ENCODE data around the gene B3GNT7.

B3GNT7 gene

DNA sequence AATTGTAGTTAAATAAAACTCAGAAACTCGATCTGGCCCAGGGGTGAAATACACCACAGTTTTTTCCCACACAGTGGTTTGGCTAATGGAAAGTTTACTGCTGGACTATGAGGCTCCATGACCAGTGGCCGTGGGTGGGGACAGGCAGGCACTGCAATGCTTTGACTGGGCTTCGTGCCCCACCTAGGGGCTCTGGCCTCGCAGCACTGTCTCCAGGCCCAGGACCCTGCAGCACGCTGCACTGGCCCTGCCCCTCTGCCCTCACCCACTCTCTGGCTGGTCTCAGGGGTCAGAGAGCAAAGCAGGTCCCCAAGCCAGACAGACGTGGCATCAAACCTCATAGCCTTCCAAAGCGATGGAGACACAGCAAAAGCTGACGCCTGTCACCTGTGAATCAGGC is 13.4 kb upstream of the B3GNT7 start:
- no peak for DNase-seq (ENCODE audit: extremely low spot score, insufficient read length, low read depth)
- no peak for FAIRE-seq

DNA sequence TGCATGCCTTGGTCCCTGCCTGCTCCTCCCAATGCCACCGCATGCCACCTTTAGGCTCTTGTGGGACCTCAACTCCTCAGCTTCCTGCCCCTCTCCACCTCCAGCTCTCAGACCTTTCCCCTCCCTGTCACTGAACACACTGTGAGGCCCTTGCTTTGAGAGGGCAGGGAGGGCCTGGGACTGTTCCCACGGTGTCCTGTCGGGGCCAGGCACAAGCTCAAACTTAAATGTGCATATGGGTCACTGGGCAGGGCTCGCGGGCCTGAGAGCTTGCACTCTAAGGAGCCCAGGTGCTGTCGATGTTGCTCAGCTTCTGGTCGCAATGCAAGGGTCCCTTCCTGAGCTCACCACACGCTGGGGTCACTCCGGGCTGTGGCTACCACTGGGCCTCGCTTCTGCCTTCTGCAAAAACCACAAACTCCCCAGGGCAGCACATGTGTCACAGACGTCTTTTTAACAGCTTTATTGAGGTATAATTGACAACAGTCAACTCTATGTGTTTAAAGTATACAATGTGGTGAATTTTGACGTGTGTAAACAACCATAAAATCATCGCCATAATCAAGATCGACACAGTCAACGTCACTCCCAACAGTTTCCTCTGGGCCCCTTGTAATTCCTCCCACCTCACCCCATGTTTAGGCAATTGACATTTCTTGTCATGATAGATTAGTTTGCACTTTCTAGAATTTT is 11.9 kb upstream of the B3GNT7 start:
- DNase-seq (ENCODE audit: extremely low spot score, insufficient read length, low read depth) (no peak), FAIRE-seq (no peak)

- DNase-seq (ENCODE audit: extremely low spot score, insufficient read length, low read depth) (no peak), FAIRE-seq (no peak)
Measured at GRCh38 chr2:231384109-231384435, 11.4 kb upstream of the B3GNT7 start.

DNA sequence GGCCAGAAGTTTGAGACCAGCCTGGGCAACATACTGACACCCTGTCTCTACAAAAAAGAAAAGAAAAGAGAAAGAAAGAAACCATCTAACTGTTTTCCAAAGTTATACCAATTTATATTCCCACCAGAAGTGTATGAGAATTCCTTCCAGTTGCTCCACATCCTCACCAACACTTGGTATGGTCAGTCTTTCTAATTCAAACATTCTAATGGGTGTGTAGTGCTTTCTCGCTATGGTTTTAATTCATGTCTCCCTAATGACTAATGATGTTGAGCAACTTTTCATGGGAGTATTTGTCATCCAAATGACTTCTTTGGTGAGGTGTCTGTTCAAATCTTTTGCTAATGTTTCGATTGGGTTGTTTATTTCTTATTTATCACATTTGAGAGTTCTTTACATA is 10.5 kb upstream of the B3GNT7 start:
- DNase-seq (ENCODE audit: extremely low spot score, insufficient read length, low read depth), result no peak
- FAIRE-seq, result no peak

- DNase-seq (ENCODE audit: extremely low spot score, insufficient read length, low read depth) (no peak), FAIRE-seq (no peak)
Measured at GRCh38 chr2:231385429-231385828, 10.1 kb upstream of the B3GNT7 start.

GRCh38 chr2:231386446-231386845 is 9.1 kb upstream of the B3GNT7 start:
- FAIRE-seq (peak; percentile 60), DNase-seq (ENCODE audit: extremely low spot score, insufficient read length, low read depth) (no peak)

DNA sequence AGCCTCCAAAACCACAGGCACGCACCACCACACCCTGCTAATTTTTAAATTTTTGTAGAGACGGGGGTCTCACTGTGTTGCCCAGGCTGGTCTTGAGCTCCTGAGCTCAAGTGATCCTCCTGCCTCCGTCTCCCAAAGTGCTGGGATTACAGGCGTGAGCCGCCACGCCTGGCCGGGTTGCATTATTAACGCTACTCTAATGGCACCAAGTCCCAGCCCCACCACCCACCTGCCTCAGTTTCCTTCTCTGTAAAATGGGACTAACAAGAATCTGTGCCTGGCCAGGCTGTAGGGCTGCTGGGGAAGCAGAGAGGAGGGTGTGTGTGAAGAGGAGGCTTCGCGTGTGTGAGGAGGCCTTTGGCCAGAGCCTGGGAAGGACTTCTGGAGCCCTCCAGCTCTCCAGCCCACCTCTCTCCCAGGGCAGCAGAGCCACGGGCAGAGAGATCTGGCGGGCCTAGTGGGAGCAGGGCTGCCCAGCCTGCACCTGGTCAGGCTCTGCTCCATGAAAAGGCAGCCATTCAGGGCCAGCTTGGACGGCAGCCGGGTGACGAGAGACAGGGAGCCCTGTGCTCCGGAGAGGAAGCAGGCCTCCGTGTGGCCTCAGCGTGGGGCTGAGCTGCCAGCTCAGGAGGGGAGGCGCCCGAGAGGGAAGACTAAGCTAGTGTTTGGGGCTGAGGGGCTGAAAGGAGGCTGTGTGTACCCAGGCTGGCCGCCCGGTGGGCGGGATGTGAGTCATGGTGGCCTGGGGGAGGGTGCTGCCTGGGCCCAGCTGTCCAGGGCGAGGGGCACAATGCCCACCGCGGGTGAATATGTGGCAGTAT is 7.4 kb upstream of the B3GNT7 start:
- FAIRE-seq, result no peak
- no peak for DNase-seq (ENCODE audit: extremely low spot score, insufficient read length, low read depth)

DNA sequence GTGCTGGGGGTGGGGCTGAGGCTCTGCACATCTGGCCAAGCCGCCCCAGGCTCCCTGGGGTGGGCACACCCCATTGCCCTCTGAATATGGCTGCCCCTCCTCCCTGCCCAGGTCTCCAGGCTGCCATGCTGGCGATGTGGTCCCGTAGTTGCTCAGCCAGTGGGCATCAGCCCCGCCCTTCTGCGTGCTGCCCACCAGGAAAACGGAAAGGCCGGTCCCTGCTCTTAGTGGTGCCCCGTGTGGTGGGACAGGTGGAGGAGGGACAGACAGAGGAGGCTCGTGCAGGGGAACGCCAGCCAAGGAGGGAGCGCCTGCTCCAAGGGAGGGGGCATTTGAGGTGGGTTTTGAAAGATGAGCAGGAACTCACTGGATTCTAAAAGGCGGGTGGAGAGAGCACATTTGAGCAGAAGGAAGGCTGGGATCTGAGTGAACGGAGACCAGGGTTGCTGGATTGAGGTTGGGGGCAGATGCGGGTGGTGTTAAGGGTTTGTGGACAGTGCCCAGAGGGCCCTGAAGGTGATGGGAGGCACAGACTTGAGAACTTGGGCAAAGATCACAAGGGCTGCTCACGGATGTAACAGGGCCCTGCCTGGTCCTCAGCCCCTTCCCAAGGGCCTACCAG is 6.7 kb upstream of the B3GNT7 start:
- FAIRE-seq (no peak), DNase-seq (ENCODE audit: extremely low spot score, insufficient read length, low read depth) (no peak)

DNA sequence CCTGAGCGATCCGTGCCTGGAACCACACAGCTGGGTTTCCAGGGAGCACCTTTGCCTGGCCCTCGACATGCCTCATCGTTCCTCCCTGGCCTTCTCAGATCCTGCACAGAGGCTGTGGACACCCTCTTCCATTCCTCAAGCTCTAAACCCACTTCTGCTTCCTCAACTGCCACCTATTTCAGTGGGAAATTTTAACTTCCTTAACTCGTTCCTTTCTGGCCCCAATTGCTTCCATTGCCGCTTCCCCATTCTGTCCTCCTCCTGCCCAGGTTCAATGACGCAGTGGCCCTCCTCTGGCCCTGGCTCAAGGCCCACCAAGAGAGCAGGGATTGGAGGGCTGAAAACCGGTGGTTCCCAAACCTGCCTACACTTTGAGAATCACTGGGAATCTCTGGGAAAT is 4.8 kb upstream of the B3GNT7 start:
- FAIRE-seq, result no peak
- DNase-seq (ENCODE audit: extremely low spot score, insufficient read length, low read depth), result no peak

DNA sequence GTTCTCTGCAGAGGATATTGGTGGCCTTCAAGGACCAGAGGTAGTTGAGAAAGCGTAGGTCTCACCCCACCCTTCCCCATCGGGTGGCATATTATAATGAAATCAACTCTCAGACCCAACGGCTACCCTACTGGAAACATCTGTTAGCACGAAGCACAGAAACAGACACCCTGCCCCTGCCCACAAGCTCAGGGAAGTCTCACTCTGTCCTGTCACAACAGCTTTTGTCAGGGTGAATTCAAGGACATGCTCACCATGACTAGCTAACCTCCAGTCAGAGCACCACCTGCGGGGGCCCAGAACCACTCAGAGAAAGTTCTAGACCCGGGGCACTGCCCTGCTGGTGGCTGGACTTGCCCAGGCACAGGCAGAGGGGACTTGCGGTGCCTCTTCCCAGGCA is 3.5 kb upstream of the B3GNT7 start:
- peak; percentile 92 for FAIRE-seq

DNA sequence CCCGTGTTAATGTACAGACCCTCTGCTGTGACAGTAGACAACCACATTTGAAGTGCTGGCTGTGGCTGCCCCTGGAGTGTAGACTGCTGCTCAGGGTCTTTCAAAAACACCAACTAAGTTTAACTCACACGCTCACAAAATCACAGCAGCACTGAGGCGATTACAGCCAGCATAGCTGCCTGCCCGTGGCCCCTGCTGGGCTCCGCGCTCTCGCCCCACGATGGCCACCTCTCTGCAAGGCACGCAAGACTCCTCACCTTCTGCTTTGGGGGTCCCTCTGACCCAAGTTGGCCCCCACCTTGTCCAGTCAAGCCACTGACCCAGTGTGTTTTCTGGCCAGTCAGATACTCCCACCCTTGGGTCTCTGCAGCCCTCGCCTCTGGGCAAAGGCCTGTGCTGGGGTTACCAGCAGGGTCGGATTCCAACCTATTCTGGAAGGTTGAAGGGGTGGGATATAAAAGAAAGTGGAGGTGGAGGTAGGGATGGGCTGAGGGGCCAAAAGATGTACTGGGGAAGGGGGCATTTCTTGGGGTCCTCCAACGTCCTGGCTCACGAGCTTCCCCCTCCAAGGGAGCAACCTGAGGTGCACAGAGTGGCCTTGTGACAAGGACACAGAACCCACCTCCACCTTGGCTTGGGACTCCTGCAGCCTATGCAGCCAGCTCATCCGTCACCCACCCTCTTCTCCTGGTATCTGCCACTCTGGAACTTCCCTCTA is 2.9 kb upstream of the B3GNT7 start:
- no peak for DNase-seq (ENCODE audit: extremely low spot score, insufficient read length, low read depth)
- FAIRE-seq, result no peak

More for the DNA sequence above, 3.5 kb upstream of the B3GNT7 start:
- no peak for DNase-seq (ENCODE audit: extremely low spot score, insufficient read length, low read depth)

DNA sequence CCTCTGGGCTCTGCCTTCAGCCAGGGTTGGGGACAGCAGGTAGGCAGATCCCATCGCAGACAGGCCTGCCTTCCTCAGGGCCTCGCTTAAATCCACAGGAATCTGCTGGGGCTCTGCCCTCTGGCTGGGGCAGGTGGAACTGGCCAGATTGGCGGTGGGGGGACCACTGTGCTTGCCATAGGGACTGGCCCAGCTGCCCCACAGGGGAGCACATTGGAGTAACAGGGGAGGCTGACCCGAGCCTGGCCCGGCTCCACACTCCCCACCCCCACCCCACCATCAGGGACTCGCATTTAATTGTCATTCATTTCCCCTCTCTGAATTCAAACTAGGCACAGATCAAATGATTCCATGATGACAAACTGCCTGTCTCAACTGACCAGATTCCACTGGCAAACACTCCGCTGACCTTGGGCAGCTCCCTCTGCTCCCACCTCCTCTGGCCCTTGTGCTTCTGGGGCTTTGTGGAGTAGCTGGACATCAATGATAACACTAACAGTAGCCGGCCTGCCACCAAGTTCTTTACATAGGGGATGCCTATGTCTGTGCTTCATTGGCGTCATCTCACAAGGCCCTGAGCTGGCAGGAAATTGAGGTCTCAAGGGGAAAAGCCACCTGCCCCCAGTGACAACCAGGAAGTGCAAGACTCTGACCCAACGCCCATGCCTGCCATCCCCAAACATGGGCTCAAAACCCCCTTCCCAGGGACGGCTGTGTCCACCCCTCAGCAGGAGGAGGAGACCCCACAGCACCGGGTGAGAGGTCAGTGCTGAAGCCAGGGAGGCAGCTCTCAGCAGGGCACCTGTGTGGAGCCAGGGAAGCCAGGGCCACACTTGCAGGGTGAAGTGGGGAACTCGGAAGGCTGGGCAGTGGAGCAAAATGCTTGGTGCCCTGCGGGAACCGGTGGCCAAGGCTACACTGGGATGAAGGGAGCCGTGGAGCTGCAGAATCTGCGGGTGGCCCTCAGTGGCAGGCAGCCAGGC is 2.1 kb upstream of the B3GNT7 start:
- FAIRE-seq, result no peak
- DNase-seq (ENCODE audit: extremely low spot score, insufficient read length, low read depth), result peak; percentile 67

DNA sequence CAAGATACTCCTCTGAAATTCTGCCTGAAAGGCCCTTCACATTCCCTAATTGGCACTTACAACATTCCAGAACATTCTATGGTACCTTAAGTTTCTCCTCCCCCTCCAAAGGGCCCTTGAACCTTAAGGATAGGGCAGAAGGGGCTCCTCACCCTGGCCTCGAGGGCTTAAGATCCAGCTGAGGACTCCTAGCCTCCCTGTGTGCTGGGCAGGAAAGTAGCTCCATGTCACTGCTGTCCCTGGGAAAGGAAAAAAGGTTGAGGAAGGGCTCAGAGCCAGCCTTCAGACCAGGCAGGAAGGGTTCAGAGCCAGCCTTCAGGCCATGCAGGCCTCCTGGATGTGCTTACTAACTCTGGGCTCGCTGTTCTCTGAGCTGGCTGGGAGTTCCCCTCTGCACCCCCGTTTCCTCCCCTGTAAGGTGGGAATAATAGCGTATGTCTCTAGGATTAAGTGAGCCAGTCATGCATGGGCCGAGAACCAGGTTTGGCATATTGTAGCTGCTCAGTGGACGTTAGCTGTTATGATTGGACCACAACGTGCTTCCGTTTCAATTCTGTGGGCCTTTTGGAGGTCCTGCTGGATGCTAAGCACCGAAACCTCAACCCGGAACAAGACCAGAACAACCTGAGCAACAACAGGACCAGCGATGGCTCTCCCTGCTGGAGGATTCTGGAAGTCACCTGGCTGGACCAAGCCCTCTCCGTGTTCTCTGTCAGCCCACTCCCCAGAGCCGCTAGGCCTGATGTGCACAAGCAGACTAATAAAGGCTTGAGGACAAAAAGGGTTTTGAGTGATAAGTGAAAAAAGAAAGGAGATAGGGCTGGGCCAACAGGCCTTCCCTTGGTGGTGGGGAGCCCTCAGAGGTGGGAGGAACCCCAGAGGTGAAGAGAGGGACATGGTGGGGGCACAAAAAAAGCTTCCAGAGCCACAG is 1.0 kb upstream of the B3GNT7 start:
- DNase-seq (ENCODE audit: extremely low spot score, insufficient read length, low read depth) (peak; percentile 76), FAIRE-seq (peak; percentile 100)

GRCh38 chr2:231396058-231396821 is 730 bp downstream of the B3GNT7 start:
- no peak for DNase-seq (ENCODE audit: extremely low spot score, insufficient read length, low read depth)
- FAIRE-seq, result peak; percentile 21

DNA sequence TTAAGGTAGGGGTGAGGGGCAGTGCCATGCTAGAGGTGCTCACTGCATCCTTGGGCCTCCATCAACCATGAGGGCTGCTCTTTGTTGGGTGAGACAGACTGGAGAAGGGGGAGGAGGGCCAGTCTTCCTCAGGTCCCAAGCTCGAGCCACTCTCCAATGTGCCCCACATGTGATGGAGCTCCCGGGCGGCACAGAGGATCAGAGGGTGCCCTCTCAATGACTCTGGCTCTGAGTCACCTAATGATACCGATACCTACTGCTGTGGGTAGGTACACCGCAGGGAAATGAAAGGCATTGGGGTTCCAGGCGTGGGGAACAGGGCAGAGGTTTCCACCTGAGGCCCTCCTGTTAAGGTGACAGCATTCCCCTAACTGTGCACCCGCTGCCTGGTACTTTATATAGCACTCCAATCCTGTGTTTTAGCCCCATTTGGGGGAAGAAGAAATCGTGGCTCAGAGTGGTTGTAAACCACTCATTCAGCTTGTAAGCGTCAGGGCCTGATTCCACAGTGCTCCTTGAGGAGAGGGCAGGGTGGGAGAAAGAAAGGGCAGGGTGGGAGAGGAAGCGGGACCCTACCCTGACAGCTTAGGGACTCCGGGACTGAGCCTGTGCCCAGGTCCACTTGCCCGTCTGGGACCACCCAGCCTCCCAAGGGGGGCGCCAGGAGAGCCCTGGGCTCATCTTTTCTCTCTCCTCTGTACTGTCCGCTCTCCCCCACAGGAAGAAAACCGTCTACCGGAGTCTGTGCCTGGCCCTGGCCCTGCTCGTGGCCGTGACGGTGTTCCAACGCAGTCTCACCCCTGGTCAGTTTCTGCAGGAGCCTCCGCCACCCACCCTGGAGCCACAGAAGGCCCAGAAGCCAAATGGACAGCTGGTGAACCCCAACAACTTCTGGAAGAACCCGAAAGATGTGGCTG is 1.8 kb downstream of the B3GNT7 start:
- FAIRE-seq (peak; percentile 56), DNase-seq (ENCODE audit: extremely low spot score, insufficient read length, low read depth) (no peak)

- FAIRE-seq (no peak), DNase-seq (ENCODE audit: extremely low spot score, insufficient read length, low read depth) (no peak)
Measured at GRCh38 chr2:231397928-231398294, 2.4 kb downstream of the B3GNT7 start.

DNA sequence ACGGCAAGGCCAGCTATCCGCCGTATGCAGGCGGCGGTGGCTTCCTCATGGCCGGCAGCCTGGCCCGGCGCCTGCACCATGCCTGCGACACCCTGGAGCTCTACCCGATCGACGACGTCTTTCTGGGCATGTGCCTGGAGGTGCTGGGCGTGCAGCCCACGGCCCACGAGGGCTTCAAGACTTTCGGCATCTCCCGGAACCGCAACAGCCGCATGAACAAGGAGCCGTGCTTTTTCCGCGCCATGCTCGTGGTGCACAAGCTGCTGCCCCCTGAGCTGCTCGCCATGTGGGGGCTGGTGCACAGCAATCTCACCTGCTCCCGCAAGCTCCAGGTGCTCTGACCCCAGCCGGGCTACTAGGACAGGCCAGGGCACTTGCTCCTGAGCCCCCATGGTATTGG is 3.1 kb downstream of the B3GNT7 start:
- FAIRE-seq (no peak), DNase-seq (ENCODE audit: extremely low spot score, insufficient read length, low read depth) (no peak)

All from GM18507 (cell line).